Eye (tissue), 1 donor: ENCODE data around the gene ACAP1.
A peak's percentile ranks its signal among the peaks of the same experiment; 100 is the strongest.

Experiments
- DNase-seq: peaks from one replicate; pipeline ENCODE4 v3.0.0-alpha.2; 2015

The ACAP1 gene, protein sequence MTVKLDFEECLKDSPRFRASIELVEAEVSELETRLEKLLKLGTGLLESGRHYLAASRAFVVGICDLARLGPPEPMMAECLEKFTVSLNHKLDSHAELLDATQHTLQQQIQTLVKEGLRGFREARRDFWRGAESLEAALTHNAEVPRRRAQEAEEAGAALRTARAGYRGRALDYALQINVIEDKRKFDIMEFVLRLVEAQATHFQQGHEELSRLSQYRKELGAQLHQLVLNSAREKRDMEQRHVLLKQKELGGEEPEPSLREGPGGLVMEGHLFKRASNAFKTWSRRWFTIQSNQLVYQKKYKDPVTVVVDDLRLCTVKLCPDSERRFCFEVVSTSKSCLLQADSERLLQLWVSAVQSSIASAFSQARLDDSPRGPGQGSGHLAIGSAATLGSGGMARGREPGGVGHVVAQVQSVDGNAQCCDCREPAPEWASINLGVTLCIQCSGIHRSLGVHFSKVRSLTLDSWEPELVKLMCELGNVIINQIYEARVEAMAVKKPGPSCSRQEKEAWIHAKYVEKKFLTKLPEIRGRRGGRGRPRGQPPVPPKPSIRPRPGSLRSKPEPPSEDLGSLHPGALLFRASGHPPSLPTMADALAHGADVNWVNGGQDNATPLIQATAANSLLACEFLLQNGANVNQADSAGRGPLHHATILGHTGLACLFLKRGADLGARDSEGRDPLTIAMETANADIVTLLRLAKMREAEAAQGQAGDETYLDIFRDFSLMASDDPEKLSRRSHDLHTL

DNA sequence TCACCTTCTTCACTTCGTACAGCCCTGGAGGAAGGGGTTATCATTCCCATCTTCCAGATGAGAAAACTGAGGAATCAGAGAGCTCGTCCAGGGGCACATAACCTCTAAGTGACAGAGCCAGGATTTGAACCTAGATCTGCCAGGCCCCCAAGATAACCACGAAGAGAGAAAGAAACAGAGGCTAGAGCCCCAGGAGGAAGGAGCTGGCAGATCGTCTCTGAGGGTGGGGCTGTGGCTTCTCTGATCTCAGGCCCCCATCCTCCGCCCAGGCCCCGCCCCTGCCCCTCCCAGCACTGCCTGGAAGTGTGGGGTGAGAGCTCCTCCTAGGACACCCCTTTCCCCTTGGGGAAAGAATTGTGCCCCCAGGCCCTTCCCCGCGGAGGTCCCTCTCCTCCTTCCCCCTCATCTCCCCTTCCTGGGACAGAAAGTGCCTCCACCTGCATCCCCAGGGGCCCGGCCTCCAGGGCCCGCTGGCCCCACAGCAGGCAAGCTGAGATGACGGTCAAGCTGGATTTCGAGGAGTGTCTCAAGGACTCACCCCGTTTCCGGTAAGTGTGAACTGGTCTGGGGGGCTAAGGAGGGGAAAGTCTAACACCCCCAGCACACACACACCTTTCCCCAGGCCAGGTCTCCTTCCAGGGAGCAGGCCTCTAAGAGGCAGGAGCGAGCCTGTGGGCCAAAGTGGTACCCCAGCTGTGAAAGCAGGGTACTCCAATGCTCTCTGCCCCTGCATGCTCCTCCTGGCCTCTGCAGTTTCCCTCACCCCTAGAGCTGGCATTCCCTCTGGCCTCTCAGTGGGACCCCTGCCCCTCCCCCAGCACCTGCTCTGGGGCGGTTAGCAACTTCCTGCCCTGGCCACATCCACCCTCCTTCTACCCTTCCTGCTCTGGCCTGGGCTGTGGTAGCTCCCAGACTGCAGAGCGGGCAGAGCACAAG lies at the start of gene ACAP1:
Gene ACAP1 (plus strand): TSS at position 290 of the 936 bp plus-strand sequence. CDS start 206 bp downstream, at position 496.
- DNase-seq = no peak

DNA sequence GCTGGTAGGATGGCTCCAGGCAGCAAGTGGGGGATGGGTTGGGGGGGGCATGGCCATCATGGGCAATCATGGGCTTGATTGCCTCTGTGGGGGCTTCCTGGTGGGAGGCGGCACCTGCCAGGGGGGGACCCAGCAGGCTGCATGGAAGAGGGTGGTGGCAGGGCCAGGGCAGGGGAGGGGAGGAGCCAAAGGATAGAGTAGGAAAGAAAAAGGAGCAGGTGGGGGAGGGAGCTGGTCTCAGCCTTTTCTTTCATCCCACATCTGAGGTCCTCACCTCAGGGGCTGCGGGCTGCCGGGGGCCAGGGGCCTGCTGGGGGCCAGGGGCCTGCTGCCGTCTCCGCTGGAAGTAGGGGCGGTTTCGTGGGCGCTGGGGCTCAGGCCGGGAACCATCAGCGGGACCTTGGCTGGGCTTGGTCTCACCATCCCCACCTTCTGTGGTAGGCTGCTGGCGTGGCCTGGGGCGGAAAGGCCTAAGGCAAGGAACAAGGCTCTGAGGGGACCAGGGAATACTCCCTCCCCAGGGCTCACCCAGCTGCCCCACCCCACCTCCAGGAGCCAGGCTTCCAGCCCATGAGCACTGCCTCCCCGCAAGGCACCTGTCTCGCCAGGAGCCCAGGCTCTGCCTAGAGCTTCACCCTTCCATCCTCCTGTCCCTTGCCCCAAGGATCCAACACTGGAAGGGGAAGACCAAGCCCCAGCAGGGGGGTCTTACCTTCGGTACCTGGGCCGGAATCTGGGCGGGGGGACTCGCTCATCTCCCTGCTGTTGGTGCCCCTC lies 46.9 kb upstream of the ACAP1 start:
- DNase-seq = no peak

DNA sequence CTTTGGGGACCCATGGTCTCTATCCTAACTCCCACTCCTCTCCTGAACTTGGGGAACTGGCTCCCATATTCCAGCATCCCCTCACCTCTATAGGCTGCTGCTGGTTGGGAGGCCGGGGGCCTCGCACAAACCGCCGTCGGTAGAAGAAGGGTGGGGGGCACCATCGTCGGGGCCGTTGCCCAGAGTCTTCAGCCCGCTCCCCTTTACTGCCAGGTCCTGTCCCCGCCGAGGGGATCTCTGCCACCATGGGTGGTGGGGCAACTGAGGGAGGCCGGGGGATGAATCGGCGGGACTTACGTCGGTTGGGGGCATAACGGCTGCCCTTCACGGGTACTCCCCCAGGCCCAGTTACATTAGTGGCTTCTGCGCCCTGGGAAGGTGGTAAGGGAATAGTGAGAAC lies 46.2 kb upstream of the ACAP1 start:
- no peak for DNase-seq

DNA sequence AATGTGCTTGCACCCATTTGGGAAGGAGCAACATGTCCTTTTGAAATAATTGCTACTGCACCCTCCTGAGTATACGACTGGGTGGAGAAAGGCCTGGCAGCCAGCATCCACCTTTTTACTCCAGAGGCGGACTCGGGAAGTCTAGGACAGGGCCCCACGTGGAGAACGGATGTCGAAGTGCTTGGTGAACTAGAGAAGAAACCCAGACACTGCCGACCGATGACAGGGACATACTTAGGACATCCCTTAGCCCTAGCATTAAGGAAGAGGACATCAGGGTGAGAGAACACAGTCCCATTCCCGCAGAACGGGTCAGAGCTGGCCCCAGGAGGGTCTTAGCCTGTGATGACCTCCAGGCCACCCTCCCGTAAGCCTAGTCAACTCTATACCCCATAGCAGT lies 45.6 kb upstream of the ACAP1 start:
- no peak for DNase-seq

DNA sequence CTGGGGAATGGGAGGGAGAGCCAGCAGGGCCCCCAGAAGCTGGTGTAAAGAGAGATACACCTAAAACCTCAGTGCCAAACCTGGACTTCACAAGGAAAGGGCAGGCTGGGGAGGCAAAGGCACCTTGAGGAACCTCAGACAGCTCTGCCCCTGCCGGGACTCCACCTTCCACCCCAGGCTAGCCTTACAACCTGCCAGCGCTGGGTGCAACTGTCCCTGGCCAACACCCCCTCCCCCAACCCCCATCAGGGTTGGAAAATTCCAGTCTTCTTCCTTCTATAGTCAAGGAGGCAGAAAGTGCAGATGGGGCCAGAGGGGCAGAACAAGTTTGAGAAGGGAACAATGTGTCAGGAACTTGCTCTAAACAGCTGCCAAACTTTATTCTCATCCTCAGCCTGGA lies 44.1 kb upstream of the ACAP1 start:
- DNase-seq = no peak

DNA sequence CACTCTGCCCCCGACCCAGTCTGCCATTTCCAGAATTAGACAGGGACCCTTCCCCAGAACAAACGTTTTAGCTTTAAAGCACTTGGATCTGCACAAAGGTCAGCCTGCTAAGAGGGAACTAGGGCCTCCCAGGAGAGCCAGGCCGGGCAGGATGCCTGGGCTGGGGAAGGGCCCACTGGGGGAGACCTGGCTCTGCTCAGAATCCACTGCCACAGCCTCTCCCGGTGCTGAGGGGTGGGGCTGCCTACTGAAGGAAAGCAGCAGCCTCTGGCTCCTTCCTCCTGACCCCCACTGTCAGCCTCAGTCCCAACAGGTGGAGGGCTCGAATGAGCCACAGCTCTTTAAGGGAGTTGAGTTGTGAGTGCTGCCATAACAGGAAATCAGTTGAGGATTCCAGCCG lies 43.6 kb upstream of the ACAP1 start:
- DNase-seq = no peak

DNA sequence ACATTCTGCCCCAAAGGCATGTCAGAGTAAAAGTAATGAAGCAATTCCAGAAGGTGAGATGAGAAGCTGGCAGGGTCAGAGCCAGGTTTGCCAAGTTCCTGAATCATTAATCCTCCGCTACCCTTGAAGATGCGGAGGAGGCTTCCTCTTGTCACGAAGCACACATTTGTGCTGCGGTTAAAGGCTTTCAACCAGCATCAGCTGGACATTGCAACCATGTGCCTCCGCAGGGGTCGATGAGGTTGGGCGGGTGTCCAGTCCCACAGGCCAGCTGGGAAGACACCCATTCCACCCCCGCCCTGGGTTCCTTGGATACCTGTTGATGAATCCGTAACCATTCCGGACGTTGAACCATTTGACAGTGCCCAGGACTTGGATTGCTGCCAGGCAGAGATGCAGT lies 43.2 kb upstream of the ACAP1 start:
- no peak for DNase-seq

DNA sequence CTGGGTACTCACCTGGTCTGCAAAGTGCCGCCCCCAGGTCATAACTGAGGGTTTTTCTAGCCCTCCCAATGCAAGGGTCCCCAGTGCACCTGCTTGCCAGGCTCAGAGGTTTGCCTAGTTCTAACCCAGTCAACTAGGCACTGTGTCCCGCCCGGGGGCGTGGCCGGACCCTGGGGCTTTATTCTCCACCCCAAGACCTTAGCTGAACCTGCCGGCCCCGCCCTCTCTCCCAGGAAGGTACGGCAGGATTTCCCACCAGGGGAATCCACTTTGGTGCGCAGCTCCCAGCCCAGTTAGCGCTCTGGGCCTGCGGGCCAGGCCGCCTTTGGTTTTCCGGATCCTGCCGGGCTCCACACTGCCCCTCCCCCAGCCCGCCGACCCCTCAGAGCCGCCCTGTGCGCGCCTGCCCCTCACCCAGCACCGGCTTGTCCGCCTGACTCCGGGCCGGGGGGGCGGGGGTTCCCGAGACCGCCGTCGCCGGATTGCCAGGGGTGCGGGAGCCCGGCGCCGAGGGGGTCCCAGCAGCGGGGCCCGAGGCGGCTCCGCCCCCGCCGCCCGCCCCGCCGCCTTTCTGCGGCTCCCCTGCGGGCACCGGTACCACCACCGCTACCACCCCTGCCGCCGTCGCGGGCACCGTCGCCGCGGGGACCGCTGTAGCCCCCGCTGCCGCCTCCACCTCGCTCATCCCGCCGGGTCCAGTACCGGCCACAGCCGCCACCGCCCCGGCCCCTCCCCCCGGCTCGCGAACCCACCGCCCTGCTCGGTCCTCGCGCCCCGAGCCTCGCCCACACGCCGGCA lies 42.3 kb upstream of the ACAP1 start:
- peak; percentile 21 for DNase-seq

DNA sequence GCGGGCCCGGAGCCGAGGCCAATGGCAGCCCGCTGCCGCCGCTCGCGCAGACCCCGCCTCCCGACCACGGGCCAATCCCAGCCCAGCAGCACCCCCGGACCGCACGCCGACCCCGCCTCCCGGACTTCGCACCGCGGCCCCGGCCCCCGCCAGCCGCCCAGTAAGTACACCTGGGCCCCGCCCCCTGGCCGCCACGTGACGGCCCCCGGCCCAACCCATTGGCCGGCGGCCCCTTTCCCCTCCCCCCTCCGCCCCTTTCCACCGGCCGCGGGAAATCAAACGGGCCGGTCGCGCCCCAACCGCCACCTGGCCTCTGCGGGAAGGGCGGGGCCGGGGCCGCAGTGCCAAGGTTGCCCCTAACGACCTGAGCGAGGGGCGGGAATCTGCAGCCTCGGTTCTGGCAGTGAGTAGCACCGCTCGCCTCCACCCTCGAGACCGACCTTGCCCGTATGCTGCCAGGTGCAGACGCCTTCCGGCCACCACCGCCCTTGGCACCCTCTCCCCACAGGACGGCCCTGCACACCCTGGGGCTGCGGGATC lies 41.6 kb upstream of the ACAP1 start, which contains the start of gene YBX2:
Gene YBX2 (minus strand): TSS at position 26 of the 540 bp plus-strand sequence. CDS start 139 bp downstream, outside the sequence.
- DNase-seq = peak; percentile 75

DNA sequence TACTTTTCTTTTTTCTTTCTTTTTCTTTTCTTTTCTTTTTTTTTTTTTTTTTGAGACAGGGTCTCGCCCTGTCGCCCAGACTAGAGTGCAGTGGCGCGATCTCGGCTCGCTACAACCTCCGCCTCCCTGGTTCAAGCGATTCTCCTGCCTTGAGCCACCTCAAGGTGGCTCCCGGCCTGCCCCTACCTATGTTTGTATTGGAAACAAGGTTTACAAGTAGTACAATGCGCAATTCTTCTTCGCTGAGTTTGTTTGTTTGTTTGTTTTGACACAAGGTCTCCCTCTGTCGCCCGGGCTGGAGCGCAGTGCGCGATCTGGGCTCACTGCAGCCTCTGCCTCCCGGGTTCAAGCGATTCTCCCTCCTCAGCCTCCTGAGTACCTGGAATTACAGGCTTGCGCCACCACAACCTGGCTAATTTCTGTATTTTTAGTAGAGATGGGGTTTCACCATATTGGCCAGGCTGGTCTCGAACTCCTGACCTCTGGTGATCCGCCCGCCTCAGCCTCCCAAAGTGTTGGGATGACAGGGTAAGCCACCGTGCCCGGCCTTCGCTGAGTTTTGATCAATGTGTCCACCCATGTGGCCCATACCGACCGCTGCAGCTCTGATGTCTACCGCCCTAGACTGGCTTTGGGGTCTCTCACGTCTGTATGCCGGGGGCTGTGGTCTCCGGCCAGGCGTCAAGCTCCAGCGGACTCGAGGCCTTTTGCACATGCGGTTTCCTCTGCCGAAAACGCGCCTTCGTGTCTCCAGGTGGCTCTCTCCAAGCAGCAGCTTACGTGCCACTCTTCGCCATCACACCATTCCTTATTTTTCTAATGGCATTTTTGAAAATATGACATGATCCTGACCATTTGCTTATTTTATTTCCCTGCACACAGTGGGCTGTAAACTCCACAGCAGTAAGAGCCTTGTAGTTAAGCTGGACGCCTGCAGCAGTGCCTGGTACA lies 40.8 kb upstream of the ACAP1 start:
- DNase-seq = peak; percentile 27

DNA sequence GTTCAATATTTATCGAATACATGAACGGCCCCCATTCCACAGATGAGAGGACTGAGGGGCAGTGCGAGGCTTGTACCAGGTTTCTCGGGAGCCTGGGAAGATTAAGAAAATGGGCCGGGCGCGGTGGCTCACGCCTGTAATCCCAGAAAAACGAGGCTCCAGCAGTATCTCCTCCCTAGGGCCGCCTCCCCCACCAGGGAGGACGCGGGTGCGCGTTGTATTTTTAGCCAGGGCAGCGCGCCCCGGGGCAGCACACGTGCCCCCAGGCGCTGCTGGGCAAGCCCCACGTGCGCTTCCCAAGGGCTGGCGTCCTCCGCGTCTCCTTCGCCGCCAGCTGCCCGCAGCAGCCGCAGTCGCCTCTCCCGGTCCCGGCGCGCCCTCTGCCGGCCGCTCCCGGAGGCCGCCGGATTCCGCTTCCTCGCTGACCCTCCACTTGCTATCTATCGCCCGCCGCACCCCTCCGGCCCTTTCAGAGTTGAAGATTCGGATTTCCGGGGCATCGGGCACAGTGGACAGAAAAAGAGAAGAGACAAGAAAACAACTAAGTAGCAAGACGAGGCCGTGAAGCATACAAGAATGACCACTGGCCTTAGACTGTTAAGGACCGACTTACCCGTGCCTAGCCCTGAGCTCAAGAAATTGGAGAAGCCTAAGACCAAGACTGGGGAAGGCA lies 40.0 kb upstream of the ACAP1 start:
- DNase-seq = peak; percentile 92

DNA sequence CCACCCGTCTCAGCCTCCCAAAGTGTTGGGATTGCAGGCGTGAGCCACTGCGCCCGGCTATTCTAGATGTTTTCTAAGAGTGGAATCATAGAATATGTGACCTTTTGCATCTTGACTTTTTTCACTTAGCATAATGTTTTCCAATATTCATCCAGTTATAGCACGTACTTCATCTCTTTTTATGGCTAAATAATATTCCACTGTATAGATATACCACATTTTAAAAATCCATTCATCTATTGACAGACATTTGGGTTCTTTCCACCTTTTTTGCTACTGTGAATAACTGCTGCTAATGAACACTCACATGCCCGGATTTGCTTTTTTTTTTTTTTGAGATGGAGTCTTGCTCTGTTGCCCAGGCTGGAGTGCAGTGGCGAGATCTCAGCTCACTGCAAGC lies 32.1 kb upstream of the ACAP1 start:
- no peak for DNase-seq

DNA sequence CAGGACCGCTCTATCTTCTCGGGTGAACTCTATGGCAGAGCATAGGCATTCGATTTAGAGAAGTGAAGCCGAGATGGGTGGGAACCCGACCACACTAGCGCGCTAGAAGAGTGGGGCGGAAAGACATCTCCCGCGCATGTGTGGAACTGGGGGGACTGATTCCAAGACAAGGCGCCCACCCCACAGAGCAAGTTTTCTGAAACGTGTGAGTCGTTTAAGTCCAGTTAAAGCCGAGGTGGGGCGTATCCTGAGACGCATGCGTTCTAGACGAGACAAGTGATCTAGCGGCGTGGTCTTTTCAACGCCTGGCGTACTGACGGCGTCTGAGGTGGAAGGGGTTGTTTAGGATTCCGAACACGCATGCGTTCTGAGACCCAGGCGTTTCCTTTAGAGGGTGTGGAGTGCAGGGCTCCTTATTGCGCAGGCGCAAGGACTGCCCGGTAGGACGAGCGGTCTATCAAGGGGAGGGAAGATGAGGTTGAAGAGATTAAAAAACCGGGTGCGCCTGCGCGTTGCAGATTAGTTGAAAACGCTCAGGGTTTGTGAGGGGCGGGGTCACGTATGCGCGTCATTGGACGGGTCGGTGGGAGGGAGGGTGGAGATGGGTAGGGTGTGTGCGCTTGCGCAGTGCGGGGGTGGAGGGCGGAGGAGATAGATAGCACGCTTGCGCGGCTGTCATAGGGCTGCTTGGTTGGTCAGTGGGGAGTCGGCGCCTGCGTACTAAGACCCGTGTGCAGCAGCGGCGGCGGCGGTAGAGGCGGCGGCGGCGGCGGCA lies 29.2 kb upstream of the ACAP1 start, which contains the start of gene EIF5A:
Gene EIF5A (plus strand): TSS at position 718 of the 775 bp plus-strand sequence. CDS start 2,008 bp downstream, outside the sequence.
- peak; percentile 100 for DNase-seq

DNA sequence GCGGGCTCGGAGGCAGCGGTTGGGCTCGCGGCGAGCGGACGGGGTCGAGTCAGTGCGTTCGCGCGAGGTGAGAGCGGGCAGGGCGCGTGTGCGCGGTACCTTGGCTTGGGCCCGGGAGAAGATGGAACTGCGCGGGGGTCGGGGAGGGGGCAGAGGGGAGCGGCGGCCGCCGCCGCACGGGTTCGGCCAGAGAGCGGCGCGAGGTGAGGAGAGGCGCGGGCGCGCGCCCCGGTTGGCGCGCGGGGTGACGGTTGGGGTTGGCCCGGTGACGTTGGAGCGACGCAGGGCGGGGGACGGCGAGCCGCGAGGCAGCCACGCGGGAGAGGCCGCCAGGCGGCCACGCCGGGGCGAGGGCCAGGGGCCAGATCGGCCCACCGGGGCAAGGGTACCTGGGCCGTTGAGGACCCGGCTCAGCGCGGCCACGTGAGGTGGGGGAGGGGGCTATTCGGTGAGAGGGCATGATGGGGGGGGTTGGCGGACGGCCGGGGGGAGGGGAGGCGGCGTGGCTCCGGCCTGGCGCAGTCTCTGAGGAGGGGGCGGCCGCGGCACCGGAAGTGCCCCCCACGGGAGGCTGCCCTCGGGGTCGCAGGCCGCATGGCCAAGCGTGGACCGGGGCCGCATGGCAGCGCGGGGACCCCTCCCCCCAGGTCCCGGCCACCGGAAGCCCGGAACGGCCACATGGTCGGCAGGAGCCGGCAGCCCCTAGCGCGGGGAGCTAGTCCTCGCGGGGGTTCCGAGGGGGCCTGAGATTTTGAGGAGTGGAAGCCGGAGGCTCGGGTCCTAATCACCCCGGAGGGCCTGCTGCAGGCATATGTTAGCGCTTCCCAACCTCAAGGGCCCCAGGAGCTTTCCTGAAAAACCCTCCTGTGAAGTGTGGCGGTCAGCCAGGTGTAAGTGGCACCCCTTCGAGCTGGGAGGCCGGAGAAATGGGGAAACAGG lies 28.4 kb upstream of the ACAP1 start:
- DNase-seq = no peak

DNA sequence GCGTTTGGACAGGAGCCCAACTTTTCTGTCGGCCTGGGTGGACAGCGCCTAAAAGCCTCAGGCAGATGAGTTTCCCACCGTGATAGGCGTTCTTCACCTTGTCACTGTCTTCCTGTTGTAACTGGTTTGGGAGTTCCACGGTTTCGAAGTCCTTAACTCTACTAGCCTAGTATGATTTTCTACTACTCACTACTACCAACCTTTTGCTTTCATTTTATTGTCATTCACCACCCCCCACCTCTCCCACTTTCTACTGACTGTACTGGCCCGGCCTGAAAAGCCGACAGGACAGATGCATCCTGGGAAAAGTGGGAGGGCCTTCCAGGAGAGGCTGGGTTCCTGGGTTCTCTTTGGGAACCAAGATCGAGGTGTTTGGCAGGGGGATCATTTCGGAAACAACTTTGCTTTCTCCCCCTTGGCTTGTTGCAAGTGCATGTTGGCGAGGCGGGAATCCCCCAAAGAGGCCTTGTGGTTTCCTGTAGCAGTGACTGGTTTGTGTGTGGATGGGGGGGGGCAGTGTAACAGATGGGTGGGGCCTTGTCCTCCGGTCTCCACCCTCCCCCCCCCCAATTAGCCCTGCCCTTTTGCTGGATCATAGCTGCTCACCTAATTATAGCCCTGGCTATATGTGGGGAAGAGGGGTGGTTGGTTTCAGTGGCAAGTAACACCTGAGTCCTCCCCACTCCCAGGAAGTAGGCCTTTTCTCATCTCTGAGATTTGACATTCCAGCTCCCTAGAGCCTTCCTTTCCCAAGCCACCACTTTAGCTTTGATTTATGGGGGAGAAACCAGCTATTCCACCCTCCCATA lies 27.5 kb upstream of the ACAP1 start:
- peak; percentile 86 for DNase-seq

DNA sequence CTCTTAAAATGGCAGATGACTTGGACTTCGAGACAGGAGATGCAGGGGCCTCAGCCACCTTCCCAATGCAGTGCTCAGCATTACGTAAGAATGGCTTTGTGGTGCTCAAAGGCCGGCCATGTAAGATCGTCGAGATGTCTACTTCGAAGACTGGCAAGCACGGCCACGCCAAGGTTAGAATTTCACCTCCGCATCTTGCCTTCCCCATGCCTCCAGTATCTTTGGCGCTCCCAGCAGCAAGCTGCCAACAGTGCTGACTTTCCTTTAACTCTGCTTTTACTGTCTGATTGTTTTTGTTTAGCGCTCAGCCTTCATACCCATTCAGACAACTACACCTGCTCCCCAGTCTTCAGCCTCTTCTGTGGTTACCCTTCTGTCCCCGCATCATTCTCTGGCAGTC lies 26.7 kb upstream of the ACAP1 start:
- DNase-seq = no peak
